Measurements from ENCODE around the gene ITPR1. TPM values are rescaled to one million over a fixed set of nuclear protein-coding genes. Genes with fewer than 3 reads are reported as not detected.

Gene ITPR1
- polyA plus RNA-seq, 1 donor from 2014 or later: 2.1 TPM

DNA sequence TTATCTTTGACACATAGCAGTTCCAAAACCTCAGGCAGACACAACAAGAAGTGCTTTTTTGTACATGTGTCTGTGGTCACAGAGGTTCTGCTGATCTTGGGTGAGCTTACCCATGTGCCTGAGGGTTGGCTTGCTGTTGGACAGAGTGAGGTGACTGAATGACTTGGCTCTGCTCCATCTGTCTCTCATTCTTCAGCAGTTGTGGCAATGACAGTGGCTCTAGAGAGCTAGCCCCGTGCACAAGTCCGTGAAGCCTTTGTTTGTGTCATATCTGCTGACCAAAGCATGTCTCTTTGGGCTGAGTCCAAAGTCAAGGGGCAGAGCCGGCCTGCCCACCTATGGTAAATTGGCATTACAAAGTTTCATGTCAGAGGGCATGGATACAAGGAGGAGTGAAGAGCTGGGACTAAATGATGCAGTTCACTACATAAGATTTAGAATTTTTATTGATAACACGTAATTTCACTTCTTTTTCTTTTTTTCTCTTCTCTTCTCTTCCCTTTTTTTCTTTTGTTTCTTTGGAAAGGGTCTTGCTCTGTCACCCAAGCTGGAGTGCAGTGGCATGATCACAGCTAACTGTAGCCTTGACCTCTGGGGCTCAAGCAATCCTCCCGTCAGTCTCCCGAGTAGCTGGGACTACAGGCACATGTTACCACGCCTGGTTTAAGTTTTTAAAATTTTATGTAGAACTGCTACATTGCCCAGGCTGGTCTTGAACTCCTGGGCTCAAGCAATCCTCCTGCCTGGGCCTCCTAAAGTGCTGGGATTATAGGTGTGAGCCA is 77.9 kb downstream of the ITPR1 start:
- Histone ChIP-seq H3K79me2 (replicated peaks; ENCODE audit: insufficient read depth, low read length) (no peaks in the 10 kb centered on the region), H3K27ac (ENCODE audit: low read length) (no peak overlapping the region), H2AFZ (ENCODE audit: low read depth, low read length) (no peak overlapping the region), H4K20me1 (ENCODE audit: insufficient read depth) (no peaks in the 10 kb centered on the region), H3K9me2 (ENCODE audit: insufficient read depth, low read length) (no peaks in the 10 kb centered on the region), H3K9me3 (ENCODE audit: low read length) (no peaks in the 10 kb centered on the region), H3K4me2 (ENCODE audit: low read length) (no peak overlapping the region), H3F3A (ENCODE audit: insufficient read depth, low read length, poor library complexity, severe bottlenecking) (no peaks in the 10 kb centered on the region), H3K27me3 (ENCODE audit: insufficient read depth, low read depth, low read length) (no peaks in the 10 kb centered on the region), H3K36me3 (ENCODE audit: insufficient read depth, low read length) (no peaks in the 10 kb centered on the region), H3K9ac (ENCODE audit: low read length) (no peak overlapping the region), H3K4me3 (ENCODE audit: low read length) (no peak overlapping the region)
- TF ChIP-seq EZH2 (IDR thresholded peaks at IDR 0.05; ENCODE audit: borderline replicate concordance, insufficient read depth, low read length, poor library complexity, severe bottlenecking) (no peak), EP300 (conservative IDR thresholded peaks at IDR 0.05; ENCODE audit: poor library complexity, severe bottlenecking) (no peak), TAF1 (IDR thresholded peaks at IDR 0.05; ENCODE audit: low read depth) (no peak), MXI1 (conservative IDR thresholded peaks at IDR 0.05; ENCODE audit: poor library complexity, severe bottlenecking) (no peak), REST (IDR thresholded peaks at IDR 0.05; ENCODE audit: borderline replicate concordance) (no peak), SMC3 (conservative IDR thresholded peaks at IDR 0.05; ENCODE audit: poor library complexity) (no peak), POLR2AphosphoS5 (IDR thresholded peaks at IDR 0.05) (no peak)
- TF ChIP-seq, protein P1, sequence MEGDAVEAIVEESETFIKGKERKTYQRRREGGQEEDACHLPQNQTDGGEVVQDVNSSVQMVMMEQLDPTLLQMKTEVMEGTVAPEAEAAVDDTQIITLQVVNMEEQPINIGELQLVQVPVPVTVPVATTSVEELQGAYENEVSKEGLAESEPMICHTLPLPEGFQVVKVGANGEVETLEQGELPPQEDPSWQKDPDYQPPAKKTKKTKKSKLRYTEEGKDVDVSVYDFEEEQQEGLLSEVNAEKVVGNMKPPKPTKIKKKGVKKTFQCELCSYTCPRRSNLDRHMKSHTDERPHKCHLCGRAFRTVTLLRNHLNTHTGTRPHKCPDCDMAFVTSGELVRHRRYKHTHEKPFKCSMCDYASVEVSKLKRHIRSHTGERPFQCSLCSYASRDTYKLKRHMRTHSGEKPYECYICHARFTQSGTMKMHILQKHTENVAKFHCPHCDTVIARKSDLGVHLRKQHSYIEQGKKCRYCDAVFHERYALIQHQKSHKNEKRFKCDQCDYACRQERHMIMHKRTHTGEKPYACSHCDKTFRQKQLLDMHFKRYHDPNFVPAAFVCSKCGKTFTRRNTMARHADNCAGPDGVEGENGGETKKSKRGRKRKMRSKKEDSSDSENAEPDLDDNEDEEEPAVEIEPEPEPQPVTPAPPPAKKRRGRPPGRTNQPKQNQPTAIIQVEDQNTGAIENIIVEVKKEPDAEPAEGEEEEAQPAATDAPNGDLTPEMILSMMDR (IDR thresholded peaks at IDR 0.05; ENCODE audit: poor library complexity, severe bottlenecking): no peak

- Histone ChIP-seq H3K4me3 (ENCODE audit: low read length) (no peak overlapping the region), H2AFZ (ENCODE audit: low read depth, low read length) (no peak overlapping the region), H3K27ac (ENCODE audit: low read length) (no peak overlapping the region), H3K9me3 (ENCODE audit: low read length) (no peaks in the 10 kb centered on the region), H3K4me2 (ENCODE audit: low read length) (no peak overlapping the region), H3K79me2 (replicated peaks; ENCODE audit: insufficient read depth, low read length) (no peaks in the 10 kb centered on the region), H3K9ac (ENCODE audit: low read length) (no peak overlapping the region), H3K27me3 (ENCODE audit: insufficient read depth, low read depth, low read length) (no peaks in the 10 kb centered on the region), H3K36me3 (ENCODE audit: insufficient read depth, low read length) (no peaks in the 10 kb centered on the region), H4K20me1 (ENCODE audit: insufficient read depth) (no peaks in the 10 kb centered on the region), H3K9me2 (ENCODE audit: insufficient read depth, low read length) (no peaks in the 10 kb centered on the region), H3F3A (ENCODE audit: insufficient read depth, low read length, poor library complexity, severe bottlenecking) (no peaks in the 10 kb centered on the region)
- TF ChIP-seq EP300 (conservative IDR thresholded peaks at IDR 0.05; ENCODE audit: poor library complexity, severe bottlenecking): no peak
Observed at GRCh38 chr3:4571690-4572334, 78.7 kb downstream of the ITPR1 start.

Measured in neural cell (in vitro differentiated cells).